ENCODE results near the gene NIT1. TPM values are rescaled to one million over a fixed set of nuclear protein-coding genes. Genes with fewer than 3 reads are reported as not detected.
A peak's percentile ranks its signal among the peaks of the same experiment; 100 is the strongest.

NIT1 gene
- total RNA-seq, 2 donors from 2014 or later: 16.0 to 19.3 TPM

DNA sequence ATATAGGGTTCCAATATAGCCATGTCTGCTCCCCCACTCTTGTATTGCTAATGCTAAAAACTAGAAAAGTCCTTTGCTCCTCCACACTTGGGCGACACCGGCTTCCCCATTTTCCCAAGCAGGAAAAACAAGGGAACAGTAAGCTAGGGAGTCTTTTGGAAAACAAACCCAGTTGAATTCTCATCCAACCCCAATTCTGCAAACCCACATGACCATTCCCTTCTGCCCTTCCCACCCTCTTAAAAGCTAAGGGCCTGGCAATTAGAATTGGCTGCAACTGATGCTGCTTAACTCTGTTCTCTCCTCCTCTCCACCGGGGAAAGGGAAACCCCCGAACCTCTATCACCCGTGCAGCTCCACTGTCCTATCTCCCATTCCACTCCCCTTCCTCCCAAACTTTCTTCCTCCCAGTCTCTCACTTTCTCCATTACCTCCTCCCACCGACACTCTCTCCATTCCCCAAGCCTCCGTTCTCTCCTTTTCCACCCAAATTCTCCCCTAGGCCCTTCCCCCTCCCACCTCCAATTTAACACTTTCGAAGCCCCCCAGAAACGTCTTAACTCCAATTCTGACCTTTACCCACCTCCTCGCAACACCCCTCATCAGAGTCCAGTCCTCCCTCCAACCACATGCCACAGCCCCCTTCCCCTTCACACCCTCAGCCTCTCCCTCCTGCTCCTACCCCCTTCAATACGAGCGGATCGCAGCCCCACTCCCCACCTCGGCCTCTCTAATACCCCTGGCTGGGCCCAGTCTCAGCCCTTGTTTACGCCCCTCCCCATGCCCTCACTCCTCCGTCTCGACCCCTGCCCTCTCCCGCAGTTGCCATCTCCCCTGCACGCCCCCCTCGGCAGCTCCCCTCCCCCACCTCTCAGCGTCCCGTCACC is 13.9 kb downstream of the NIT1 start:
- ATAC-seq (no peak), DNase-seq (no peak)
- Mint-ChIP-seq H3K4me1 (peaks cover 38% of the 10 kb centered on the region), H3K4me3 (no peak overlapping the region), H3K27me3 (no peaks in the 10 kb centered on the region), H3K27ac (no peak overlapping the region), H3K36me3 (ENCODE audit: low read depth) (peaks cover 3% of the 10 kb centered on the region)
- no peaks in the 10 kb centered on the region for H3K9me3 ChIP-seq (ENCODE audit: control insufficient read depth, low read length, poor library complexity, severe bottlenecking)

DNA sequence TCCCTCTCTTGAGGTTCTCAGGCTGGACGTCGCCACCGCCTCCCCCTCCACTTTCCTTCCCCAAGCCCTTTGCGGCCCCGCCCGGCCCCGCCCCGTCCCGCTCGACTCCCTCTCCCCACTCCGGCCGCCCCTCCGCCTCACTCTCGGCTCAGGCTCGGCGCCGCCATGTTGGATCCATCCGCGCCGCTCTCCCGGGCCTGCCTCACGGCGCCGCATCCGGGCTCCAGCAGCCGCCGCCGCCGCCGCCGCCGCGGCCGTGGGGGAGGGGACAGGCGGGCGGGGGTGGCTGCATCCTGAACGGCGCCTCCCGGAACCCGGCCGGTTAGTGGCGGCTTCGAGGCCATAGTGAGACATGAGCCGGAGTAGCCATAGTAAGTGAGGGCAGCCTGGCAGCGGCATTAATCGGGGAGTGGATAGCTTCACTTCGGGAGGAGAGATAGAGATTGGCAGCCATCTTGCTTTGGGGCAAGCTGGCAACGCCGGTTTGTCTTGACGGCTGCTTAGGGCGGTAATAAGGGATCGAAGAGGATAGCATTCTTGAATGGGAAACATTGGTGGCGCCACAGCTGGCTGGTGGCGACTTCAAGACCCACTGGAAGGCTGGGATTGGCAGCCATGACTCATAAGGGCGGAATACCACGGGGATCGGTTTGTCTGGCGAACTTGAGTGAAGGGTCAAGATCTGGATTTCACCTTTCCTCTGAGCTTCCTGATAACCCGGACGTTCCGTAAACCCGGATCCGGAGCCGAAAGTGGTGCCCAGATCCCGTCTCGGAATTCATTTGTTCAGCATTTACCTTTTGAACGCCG is 14.7 kb downstream of the NIT1 start, which contains the start of gene DEDD:
DEDD (minus strand) TSS at position 258 of the 810 bp plus-strand sequence. CDS start 8,205 bp downstream, outside the sequence.
- DNase-seq (peak; percentile 81 to 89 (median 86)), ATAC-seq (peak; percentile 97)
- Mint-ChIP-seq H3K27me3 (no peaks in the 10 kb centered on the region), H3K36me3 (ENCODE audit: low read depth) (peaks cover 3% of the 10 kb centered on the region), H3K4me1 (peaks cover 33% of the 10 kb centered on the region), H3K27ac (no peak within 1 kb of the TSS), H3K4me3 (no peak within 1 kb of the TSS)
- H3K9me3 ChIP-seq (ENCODE audit: control insufficient read depth, low read length, poor library complexity, severe bottlenecking): no peaks in the 10 kb centered on the region

DNA sequence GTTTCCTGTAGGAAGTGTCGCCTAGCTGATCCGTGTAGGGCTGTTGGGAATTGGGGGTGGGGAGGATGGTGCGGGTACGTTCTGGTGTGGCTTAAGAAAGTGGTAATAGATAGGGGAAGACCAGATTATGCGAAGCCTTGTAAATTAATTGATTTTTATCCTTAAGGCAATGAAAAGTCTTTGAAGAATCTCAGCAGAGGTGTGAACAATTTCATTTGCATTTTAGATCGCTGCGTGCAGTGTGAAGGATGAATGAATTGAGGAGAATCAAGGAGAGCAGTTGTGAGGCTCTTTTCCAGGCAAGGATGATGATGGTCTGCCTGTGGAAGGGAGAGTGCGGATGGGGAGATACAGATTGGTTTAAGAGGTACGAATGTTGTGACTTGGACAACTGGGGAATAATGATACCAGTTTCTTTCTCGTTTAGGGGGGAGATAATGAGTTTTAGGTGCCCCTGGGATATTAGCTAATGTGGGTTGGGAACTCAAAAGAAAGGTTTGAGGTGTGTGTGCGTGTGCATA is 15.4 kb downstream of the NIT1 start:
- Mint-ChIP-seq H3K27ac (no peak overlapping the region), H3K27me3 (no peaks in the 10 kb centered on the region), H3K4me1 (peaks cover 29% of the 10 kb centered on the region), H3K36me3 (ENCODE audit: low read depth) (peaks cover 3% of the 10 kb centered on the region), H3K4me3 (no peak overlapping the region)
- ATAC-seq: no peak
- no peaks in the 10 kb centered on the region for H3K9me3 ChIP-seq (ENCODE audit: control insufficient read depth, low read length, poor library complexity, severe bottlenecking)
- no peak for DNase-seq

DNA sequence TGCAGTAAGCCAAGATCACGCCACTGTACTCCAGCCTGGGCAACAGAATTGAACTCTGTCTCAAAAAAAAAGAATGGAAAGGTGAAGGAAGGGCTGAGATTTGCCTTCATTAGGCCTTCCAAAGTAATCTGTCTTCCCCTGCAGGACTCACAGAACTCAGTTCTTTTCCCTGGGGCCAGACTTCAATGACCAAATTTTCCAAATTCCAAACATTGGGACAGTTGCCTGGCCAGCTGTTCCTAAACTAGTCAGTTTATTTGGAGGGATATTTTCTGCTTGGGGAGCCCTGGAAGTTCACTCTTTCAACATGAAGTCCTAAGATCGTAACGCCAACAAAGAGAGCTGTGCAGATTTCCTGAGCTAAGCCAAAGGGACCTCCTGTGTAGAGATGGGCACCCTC is 20.0 kb downstream of the NIT1 start:
- no peak for DNase-seq
- Mint-ChIP-seq H3K4me1 (peaks cover 8% of the 10 kb centered on the region), H3K27ac (peak overlapping the region; percentile 75), H3K36me3 (ENCODE audit: low read depth) (no peaks in the 10 kb centered on the region), H3K27me3 (no peaks in the 10 kb centered on the region), H3K4me3 (no peak overlapping the region)
- no peak for ATAC-seq
- no peaks in the 10 kb centered on the region for H3K9me3 ChIP-seq (ENCODE audit: control insufficient read depth, low read length, poor library complexity, severe bottlenecking)

DNA sequence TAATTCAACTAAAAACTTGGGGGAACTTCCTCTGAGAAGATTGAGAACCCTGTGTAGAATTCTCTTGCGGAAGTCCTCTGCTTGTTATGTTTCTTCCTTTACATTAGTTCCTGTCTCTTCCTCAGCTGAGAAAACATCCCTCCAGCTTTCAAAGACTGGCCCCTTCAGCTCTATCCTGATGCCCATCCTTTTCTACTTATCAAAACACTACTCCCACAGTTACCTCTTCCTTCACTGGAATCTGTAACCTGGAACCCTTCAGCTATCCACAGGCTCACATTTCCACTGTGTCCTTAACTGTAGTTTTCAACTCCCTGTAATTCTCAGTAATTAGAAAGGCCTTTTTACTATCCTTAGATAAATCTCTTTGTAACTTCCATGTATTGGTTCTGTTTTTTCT is 20.5 kb downstream of the NIT1 start:
- no peaks in the 10 kb centered on the region for H3K9me3 ChIP-seq (ENCODE audit: control insufficient read depth, low read length, poor library complexity, severe bottlenecking)
- Mint-ChIP-seq H3K27me3 (no peaks in the 10 kb centered on the region), H3K4me1 (peaks cover 8% of the 10 kb centered on the region), H3K27ac (peak overlapping the region; percentile 75), H3K36me3 (ENCODE audit: low read depth) (no peaks in the 10 kb centered on the region), H3K4me3 (no peak overlapping the region)
- DNase-seq: no peak
- ATAC-seq: no peak

DNA sequence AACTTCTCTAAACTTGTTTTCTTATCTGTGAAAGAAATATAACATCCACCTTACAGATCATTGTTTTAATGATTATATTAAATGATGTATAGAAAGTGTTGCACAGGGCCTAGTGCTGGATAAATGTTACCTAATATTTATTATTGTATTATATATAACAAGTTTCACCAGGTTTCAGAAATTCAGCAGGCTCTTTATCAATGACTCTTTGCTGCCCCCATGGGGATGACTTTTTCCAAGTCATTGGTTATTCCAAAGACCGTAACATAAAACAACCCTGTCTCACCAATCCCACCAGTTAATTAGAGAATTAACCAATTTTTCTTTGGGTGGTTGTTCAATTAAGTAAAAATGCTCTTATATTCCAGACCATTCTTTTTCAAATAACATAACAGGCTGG is 21.9 kb downstream of the NIT1 start:
- Mint-ChIP-seq H3K27ac (peak overlapping the region; percentile 34), H3K27me3 (no peaks in the 10 kb centered on the region), H3K4me1 (peaks cover 8% of the 10 kb centered on the region), H3K36me3 (ENCODE audit: low read depth) (no peaks in the 10 kb centered on the region), H3K4me3 (no peak overlapping the region)
- H3K9me3 ChIP-seq (ENCODE audit: control insufficient read depth, low read length, poor library complexity, severe bottlenecking): no peaks in the 10 kb centered on the region
- DNase-seq (peak in 1 of 3 donors; percentile 41), ATAC-seq (peak; percentile 50)

DNA sequence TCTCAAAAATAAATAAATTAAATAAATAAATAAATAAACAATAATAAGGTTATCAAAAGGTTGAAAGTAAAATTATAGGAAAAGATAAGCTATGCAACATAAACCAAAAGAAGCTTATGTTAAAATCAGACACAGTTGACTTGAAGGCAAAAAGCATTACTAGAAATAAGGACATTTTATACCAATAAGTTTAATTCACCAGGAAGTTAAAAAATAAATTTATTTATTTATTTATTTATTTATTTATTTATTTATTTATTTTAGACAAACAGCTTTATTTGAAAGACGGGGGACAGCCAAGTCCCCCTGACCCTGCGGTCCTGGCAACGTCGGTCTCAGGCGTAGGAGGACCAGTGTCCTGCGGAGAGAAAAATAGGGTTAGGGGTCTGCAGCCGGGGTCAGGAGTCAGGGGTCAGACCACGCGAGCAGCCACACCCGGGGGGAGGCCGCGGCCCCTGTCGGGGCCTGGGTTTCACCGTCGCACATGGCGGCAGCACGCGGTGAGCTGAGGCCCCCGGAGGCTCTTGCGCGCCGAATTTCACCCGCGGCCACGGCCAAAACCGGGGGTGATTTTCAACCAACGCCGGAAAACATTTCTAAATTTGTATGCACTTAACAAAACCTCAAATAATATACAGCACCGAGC is 23.0 kb downstream of the NIT1 start:
- H3K36me3 Mint-ChIP-seq (ENCODE audit: low read depth): no peaks in the 10 kb centered on the region
- H3K27ac Mint-ChIP-seq: no peak overlapping the region
- H3K4me1 Mint-ChIP-seq: peaks cover 4% of the 10 kb centered on the region
- no peaks in the 10 kb centered on the region for H3K27me3 Mint-ChIP-seq
- H3K4me3 Mint-ChIP-seq: no peak overlapping the region
- ATAC-seq: no peak
- no peak for DNase-seq
- no peaks in the 10 kb centered on the region for H3K9me3 ChIP-seq (ENCODE audit: control insufficient read depth, low read length, poor library complexity, severe bottlenecking)

DNA sequence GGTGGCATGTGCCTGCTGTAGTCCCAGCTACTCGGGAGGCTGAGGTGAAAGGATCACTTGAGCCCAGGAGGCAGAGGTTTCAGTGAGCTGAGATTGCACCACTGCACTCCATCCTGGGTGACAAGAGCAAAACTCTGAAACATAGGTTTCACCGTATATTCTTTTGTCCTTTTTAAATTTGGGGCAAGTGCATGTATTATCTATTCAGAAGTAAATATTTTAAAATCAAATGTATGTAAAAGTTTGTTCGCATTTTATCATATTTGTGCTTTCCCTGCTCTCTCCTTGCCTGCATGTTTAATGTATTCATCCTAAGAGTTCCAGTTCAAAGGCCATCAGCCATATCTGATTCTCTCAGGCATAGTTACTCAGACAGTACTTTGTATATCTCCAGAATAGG is 27.9 kb downstream of the NIT1 start:
- no peaks in the 10 kb centered on the region for H3K27me3 Mint-ChIP-seq
- no peak for DNase-seq
- ATAC-seq: no peak
- H3K27ac Mint-ChIP-seq: no peak overlapping the region
- no peaks in the 10 kb centered on the region for H3K36me3 Mint-ChIP-seq (ENCODE audit: low read depth)
- H3K4me3 Mint-ChIP-seq: no peak overlapping the region
- no peaks in the 10 kb centered on the region for H3K9me3 ChIP-seq (ENCODE audit: control insufficient read depth, low read length, poor library complexity, severe bottlenecking)
- H3K4me1 Mint-ChIP-seq: no peaks in the 10 kb centered on the region

DNA sequence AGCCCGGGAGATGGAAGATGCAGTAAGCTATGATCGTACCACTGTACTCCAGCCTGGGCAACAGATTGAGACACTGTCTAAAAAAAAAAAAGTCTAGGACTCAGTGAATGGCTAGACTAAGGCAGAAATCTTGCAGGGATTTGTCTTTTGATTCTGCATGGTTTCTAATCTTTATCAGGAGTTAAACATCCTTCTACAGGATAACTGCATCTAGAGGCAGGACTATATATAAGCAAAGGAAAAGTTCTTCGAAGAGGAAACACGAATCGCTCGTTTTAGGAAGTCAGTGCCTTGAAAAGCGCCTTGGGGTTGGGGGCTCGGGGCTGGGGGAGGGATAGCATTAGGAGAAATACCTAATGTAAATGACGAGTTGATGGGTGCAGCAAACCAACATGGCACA is 35.3 kb downstream of the NIT1 start:
- DNase-seq (no peak), ATAC-seq (no peak)
- no peaks in the 10 kb centered on the region for H3K9me3 ChIP-seq (ENCODE audit: control insufficient read depth, low read length, poor library complexity, severe bottlenecking)
- Mint-ChIP-seq H3K27me3 (no peaks in the 10 kb centered on the region), H3K4me3 (peak overlapping the region; percentile 98), H3K4me1 (peaks cover 26% of the 10 kb centered on the region), H3K36me3 (ENCODE audit: low read depth) (peaks cover 6% of the 10 kb centered on the region), H3K27ac (peak overlapping the region; percentile 99)

DNA sequence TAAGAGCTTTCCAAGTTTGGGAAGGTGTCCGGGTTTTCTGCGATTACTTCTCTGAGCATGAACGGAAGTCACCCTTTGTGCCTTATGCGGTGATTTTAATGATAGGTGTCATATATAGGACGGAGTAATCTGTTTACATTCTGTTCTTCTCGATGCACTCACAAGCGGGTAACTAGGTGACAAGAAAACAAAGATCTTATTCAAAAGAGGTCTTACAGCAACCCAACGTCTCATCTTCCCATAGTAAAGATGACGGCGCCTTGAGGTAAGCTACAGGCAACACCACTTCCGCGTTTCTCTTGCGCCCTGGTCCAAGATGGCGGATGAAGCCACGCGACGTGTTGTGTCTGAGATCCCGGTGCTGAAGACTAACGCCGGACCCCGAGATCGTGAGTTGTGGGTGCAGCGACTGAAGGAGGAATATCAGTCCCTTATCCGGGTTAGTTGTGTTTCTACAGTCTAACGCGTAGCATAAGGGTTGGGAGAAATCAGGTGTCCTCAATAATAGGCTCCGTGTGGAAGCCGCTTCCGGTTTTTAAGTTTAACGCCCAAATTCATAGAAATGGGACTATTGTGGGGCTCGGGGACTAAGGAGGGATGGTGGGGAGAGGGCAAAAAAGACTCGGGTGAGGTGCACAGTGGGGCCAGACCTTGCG is 35.9 kb downstream of the NIT1 start, which contains the start of gene UFC1:
UFC1 (plus strand) TSS at position 297 of the 656 bp plus-strand sequence; CDS start at position 317, 20 bp downstream.
- Mint-ChIP-seq H3K27me3 (no peaks in the 10 kb centered on the region), H3K36me3 (ENCODE audit: low read depth) (peaks cover 6% of the 10 kb centered on the region), H3K4me1 (peaks cover 32% of the 10 kb centered on the region), H3K4me3 (peak within 1 kb of the TSS; percentile 98), H3K27ac (peak within 1 kb of the TSS; percentile 99)
- DNase-seq (peak; percentile 57 to 73 (median 69)), ATAC-seq (peak; percentile 93)
- H3K9me3 ChIP-seq (ENCODE audit: control insufficient read depth, low read length, poor library complexity, severe bottlenecking): no peaks in the 10 kb centered on the region

DNA sequence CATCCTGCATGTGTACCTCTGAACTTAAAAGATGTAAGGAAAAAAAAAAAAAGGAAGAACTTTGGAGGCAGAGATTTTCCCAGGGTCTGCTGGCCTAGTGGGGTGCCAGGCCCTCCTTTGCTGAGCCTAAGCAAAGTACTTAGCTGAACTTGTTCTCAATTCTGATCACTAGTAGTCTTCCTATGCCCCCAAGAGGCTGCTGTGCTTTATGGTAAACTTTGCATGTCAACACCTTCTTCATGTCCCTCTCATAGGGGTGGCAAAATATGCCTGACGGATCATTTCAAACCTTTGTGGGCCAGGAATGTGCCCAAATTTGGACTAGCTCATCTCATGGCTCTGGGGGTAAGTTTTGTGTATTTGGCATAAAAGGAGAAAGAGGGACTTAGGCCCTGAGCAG is 40.0 kb downstream of the NIT1 start:
- Mint-ChIP-seq H3K4me1 (peaks cover 55% of the 10 kb centered on the region), H3K4me3 (peak overlapping the region; percentile 93), H3K36me3 (ENCODE audit: low read depth) (peaks cover 9% of the 10 kb centered on the region), H3K27me3 (no peaks in the 10 kb centered on the region), H3K27ac (peak overlapping the region; percentile 97)
- no peak for ATAC-seq
- DNase-seq: no peak
- no peaks in the 10 kb centered on the region for H3K9me3 ChIP-seq (ENCODE audit: control insufficient read depth, low read length, poor library complexity, severe bottlenecking)

DNA sequence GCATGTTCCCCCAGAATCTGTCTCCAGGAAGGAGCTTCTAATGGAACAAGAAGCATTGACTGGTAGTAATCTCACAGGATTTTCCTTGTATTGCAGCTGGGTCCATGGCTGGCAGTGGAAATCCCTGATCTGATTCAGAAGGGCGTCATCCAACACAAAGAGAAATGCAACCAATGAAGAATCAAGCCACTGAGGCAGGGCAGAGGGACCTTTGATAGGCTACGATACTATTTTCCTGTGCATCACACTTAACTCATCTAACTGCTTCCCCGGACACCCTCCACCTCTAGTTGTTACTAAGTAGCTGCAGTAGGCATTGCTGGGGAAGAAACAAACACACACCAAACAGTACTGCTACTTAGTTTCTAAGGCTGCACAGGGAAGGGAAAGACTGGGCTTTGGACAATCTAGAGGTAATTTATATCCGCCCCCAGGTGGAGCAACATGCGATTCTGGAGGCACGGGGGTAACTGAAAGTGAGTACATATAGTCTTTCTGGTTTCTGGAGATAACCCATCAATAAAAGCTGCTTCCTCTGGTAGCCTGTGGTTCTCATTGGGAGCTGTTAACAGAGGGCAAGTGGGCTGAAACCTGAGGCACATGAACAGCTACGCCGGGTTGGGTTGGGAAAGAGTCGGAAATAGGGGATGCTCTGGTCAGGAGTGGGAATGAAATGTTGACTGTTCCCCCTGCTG is 40.6 kb downstream of the NIT1 start:
- no peak for DNase-seq
- Mint-ChIP-seq H3K4me3 (peak overlapping the region; percentile 93), H3K27ac (peak overlapping the region; percentile 97), H3K4me1 (peaks cover 61% of the 10 kb centered on the region), H3K36me3 (ENCODE audit: low read depth) (peaks cover 13% of the 10 kb centered on the region), H3K27me3 (no peaks in the 10 kb centered on the region)
- ATAC-seq: no peak
- H3K9me3 ChIP-seq (ENCODE audit: control insufficient read depth, low read length, poor library complexity, severe bottlenecking): no peaks in the 10 kb centered on the region

Data from T-helper 17 cell (primary cell).